ENCODE measurements around the gene FLYWCH1.

Gene FLYWCH1

DNA sequence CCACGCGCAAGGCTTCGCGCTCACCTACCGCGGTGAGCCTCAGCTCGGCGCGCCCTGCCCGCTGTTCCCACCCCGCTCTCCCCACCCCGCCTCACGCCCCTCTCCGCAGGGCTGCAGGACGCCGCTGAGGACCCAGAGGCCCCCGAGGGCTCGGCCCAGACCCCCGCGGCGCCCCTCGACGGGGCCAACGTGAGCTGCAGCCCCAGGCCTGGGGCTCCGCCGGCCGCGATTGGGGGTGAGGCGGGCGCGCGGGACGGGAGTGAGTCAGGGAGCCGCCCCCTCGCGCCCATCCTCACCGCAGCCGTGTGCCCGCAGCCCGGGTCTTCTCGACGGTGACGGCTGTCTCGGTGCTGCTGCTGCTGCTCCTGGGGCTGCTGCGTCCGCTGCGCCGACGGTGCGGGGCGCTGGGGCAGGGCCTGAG lies 55.5 kb downstream of the FLYWCH1 start:
- no peak for DNase-seq (ENCODE audit: low read depth in 1 of 2, low spot score in 1 of 2)

DNA sequence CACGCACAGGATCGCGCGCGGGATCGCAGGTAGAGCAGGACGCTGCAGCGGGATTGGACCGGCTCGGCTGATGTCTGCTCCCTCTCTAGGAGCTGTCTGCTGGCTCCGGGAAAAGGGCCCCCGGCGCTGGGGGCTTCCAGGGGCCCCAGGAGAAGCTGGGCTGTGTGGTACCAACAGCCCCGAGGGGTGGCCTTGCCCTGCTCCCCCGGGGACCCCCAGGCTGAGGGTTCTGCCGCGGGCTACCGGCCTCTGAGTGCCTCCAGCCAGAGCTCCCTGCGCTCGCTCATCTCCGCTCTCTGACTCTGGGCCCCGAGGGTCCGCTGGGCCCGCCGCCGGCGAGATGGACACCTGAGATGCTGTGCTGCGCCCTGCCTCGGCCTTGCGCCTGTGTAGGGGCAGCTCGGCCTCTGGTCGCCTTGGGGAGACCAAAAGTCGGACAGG lies 56.0 kb downstream of the FLYWCH1 start:
- DNase-seq (ENCODE audit: low read depth in 1 of 2, low spot score in 1 of 2), result no peak

DNA sequence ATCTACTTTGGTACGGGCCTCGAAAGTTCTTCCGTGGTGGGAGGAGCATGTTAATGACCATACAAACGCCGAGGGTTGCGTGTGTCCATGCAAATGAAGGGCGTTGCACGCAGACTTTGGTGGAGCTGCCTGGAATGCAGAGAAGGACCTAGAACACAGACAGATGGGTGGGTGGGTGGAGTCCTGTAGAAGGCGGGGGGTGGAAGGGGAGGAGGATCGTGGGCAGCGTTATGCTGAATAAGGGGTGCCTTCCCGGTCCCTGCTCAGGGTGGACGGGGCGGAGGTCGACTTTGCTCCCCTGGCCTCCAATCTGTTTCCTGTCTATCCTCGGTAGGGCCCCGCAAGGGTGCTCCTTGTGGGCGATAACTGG lies 56.6 kb downstream of the FLYWCH1 start:
- DNase-seq (ENCODE audit: low read depth in 1 of 2, low spot score in 1 of 2), result no peak

DNA sequence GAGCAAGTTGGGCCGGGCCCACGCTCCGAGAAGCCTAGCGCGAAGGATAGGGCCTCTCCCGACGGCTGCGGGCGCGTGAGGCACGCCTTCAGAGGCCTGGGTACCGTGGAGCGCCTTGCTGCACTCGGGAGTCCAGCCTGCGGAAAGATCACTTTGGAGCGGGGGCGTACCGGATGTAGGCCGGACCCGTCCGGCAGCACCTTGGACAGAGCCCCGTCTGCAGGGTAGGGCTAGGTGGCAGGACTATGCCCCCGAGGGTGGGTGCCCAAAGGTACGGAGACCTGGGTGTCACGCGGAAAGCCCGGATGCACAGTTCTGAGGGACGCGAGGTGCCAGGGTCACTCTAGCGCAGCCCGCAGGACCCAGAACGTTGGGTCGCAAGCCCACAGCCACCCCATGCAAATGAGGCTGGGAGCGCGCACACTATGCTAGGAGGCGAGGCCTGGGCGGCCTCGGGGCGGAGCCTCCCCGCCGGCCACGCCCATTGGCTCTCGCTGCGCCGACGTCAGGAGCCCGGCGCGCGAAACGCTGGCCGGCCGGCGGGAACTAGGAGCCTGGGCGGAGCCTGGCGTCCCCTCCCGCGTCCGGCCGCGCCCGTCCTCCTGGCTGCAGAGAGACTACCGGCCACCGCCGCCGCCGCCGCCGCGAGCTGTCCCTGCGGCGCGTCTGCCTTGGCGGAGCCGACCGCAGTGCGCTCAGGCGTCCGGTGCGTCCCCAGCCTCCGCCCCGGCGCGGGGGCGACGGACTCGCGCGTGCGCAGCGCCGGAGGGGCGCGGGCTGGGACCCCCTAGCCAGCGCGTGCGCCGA lies 57.2 kb downstream of the FLYWCH1 start, which contains the start of gene PAQR4:
PAQR4 (plus strand) TSS at position 611 of the 807 bp plus-strand sequence. CDS start 327 bp downstream, outside the sequence.
- DNase-seq (ENCODE audit: low read depth in 1 of 2, low spot score in 1 of 2), result peak; percentile 59 to 64

DNA sequence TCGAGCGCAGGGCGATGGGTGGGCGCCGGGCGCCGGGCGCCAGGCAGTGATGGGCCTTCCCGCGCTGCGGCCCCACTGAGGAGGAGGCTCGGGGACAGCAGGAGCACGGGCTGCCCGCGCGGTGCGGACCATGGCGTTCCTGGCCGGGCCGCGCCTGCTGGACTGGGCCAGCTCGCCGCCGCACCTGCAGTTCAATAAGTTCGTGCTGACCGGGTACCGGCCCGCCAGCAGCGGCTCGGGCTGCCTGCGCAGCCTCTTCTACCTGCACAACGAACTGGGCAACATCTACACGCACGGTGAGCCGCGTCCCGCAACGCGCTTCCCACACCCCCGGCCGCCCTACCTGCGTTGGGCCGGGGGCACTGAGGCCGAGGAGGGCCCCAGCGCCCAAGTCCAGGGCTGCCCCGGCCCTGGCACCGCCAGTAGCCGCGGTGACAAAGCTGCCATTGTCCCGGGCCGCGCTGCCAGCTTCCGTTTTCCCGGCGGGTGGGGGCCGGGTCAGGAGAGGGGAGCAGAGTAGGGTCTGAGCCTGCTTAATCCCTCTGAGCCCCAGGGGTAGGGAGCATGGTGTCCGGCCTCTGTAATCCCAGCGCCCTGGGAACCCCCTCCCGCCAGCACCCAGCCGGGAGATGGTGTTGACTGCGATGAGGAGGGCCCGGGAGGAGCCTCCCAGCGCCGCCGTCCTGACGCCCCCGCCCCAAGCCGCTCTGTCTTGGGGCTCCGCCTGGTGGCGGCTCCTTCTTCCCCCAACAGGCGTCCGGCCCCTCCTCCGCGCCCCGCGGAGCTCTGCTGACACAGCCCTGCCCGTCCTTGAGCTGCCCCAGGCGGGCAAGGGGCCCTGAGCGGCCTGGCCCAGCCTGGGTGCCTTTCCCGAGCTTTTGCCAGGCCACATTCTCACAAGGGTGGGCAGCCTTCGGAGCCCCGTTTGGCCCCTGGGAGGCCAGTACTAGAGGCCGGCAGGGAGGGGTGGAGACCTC lies 58.1 kb downstream of the FLYWCH1 start:
- peak; percentile 55 to 59 for DNase-seq (ENCODE audit: low read depth in 1 of 2, low spot score in 1 of 2)

DNA sequence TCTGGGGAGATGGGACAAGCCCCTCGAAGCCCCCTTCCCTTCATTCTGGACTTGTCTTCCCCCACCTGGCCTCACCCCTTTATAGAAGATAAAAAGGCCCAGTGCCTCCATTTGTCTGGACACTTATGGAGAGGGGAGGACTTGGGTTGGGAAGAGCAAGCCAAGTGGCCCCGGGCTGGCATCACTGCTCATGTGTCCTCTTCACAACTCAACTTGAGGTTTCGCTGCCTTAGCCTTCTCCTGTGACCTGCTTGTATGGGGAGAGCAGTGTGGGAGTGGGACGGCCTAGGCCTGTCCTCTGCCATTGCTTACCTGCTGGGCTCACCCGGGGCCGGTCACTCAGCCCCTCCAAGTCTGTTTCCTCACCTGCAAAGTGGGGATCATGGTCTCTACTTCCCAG lies 58.8 kb downstream of the FLYWCH1 start:
- DNase-seq (ENCODE audit: low read depth in 1 of 2, low spot score in 1 of 2), result no peak

DNA sequence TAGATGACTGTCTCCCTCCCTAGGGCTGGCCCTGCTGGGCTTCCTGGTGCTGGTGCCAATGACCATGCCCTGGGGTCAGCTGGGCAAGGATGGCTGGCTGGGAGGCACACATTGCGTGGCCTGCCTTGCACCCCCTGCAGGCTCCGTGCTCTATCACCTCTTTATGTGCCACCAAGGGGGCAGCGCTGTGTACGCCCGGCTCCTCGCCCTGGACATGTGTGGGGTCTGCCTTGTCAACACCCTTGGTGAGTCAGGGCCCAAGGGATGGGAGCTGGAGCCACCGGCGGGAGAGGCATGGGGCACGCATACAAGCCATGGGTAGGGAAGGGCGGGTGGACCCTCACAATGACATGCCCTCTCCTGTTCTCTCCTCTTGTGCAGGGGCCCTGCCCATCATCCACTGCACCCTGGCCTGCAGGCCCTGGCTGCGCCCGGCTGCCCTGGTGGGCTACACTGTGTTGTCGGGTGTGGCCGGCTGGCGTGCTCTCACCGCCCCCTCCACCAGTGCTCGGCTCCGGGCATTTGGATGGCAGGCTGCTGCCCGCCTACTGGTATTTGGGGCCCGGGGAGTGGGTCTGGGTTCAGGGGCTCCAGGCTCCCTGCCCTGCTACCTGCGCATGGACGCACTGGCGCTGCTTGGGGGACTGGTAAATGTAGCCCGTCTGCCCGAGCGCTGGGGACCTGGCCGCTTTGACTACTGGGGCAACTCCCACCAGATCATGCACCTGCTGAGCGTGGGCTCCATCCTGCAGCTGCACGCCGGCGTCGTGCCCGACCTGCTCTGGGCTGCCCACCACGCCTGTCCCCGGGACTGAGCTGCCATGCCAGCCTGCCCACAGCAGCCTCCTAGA lies 59.6 kb downstream of the FLYWCH1 start:
- no peak for DNase-seq (ENCODE audit: low read depth in 1 of 2, low spot score in 1 of 2)

DNA sequence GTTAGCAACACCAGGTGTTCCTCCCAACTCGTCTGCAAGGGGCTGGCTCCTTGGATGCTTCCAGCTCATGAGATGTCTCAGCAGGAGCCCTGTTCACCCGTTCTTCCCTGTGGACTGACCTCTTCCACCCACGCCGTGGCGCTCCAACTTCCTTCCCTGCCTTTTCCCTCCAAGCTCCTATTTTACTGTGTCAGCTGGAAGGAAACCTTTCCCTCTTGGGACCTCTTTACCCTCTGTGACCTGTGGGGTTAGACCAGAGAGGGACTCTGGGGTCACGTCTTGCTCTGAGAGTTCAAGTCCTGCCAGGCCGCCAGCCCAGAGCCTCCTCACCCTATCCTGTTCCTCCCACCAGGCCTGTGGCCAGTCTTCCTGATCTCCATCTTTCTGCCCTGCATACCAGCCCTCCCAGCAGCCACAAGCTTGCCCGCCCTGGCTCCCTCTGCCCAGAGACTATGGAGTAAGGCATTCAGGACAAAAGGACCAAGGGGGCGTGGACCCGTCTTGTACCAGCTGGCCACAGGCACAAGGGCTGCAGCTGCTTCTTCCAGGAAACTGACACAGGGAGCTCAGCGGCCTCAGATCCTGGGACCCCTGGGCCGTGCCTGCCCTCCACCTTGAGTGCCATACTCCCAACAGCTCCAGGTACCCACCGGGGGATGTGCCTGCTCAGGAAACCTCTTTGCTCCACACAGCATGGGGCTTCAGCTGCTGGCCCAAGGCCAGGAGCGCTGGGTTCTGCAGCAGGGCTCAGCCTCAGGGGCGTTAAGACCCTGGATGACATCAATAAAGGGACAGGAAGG lies 60.5 kb downstream of the FLYWCH1 start:
- no peak for DNase-seq (ENCODE audit: low read depth in 1 of 2, low spot score in 1 of 2)

DNA sequence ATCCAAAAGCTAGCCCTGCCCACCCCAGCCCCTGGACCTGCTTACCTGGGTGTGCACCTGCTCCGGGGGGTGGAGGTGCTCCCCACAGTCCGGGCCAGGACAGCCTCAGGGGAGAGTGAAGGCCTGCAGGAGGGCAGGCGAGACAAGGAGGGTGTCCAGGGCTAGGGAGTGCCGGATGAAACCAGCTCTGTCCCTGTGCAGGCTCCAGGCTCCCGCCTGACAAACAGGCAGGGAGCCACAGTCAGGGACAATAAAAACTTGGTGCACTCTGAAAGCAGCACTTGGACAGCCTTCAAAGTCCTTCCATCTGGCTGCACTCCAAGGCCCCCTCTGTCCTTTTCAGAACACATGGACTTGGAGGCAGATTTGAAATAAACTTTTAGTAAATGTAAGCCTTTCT lies 61.4 kb downstream of the FLYWCH1 start:
- no peak for DNase-seq (ENCODE audit: low read depth in 1 of 2, low spot score in 1 of 2)

DNA sequence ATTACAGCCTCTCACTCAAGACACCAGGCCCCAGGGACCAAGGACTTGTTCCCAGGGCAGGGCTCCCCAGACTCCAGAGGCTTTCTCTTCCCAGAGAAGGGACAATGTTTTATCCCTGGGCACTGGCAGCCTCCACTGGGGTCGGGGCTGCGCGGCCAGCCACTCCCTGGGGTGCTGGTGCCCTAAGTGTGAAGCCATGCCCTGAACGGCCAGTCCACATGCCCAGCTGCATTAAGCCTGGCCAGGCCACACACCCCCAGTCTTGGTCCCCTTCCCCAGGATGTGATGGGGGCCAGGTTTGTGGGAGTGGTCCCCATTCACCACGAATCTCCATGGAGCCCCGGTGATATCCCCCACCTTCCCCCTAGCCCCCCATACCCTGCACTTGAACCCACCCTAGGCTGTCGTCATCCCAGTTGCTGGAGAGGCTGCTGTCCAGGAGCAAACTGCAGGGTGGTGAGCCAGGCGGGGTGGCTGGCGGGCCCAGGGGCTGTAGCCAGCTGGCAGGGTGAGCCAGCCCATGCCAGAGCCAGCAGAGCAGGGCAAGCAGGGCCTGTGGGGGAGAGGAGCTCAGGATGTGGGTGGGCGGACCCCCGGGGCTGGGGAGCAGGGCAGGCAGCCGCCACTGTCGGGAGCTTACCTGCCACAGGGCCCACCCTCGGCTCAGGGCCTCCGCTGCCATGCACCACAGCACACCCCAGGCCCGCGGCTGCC lies 62.0 kb downstream of the FLYWCH1 start:
- DNase-seq (ENCODE audit: low read depth in 1 of 2, low spot score in 1 of 2), result no peak

DNA sequence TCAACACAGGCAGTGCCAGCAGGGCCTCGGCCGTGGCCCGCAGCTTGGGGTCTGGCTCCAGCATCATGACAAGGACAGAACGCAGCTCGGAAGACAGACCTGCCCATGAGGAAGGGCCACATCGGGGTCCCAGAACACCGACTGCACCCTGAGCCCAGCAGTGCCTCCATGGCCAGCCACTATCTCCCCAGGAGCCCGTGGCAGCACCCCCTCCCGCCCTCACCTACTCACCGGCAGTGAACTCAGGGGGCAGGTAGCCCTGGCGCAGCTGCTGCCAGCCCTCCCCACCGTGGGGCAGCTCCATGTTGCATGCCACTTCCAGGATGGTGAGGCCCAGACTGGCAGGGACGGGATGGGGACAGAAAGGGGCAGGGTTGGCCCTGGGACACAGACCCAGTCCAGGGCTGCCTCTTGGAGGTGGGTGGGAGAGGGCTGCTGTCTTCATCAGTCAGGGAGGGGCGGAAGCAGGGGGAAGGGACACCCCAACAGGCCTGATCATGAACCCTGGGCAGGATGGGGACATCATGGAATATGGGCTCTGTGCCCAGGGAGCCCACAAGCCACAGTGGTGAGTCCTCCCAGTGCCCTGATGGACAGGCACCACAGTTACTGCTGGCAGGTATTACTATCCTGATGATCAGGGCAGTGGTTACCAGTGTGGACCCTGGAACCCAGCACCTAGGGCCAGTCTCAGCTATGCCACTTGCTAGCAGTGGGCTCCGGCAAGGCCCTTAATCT lies 62.8 kb downstream of the FLYWCH1 start:
- DNase-seq (ENCODE audit: low read depth in 1 of 2, low spot score in 1 of 2), result no peak

DNA sequence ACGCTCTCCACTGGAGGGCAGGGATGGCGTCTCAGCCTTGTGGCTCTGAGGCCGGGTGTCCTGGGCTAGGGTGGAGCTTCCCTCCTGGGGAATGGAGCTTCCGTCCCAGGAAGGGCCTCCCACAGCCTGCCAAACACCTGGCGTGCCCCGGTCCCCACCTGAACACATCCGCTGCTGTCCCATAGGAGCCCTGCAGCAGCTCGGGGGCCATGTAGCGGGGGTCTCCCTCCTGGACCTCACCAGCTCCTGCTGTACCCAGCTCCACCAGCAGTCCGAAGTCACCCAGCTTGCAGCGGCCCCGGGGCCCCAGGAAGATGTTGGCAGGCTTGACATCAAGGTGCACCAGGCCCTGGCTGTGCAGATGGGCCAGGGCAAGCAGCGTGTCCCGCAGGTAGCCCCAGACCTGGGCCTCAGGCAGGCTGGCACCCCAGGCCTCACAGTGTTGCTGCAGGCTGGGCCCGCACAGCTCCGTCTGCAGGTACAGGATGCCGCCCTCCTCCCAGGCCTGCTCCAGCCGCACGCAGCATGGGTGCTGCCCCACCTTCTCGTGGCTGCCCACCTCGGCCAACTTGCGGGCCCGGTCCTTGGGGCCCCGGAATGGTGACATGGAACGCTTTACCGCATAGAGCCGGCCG lies 63.5 kb downstream of the FLYWCH1 start:
- no peak for DNase-seq (ENCODE audit: low read depth in 1 of 2, low spot score in 1 of 2)

DNA sequence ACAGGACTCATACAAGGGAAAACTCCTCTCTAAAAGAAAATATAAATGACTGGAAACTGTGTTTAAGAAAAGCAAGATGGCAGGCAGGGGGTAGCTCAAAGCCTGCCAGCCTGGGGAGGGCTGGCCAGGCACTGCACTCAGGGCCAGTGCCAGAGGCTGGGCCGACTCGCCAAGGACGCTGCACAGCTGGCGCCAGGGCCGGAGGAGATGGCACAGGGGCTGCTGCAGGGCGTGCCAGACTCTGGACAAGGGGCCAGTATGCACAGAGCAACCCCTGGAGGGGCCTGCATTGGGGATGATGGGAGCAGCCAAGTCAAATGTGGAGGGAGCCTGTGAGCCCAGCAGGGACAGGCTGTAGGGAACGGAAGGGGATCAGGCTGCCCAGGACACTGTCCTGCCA lies 64.5 kb downstream of the FLYWCH1 start:
- no peak for DNase-seq (ENCODE audit: low read depth in 1 of 2, low spot score in 1 of 2)

DNA sequence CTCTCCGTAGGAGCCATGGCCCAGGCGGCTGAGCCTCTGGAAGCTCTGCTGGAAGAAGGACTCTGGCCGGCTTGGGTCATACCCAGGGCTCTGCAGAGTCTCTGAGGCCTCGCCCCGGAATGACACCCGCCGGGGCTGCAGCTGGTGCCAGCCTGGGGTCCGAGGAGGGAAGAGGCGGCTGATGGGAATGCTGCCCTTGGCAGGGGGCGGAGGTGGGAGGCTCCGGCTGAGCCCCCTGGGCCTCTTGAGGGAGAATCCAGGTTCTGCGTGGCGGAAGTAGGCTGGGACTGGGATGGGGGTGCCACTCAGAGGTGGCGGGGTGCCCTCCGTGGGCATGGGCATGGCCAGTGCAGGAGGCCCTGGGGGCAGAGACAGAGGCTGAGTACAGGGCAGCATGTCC lies 64.9 kb downstream of the FLYWCH1 start:
- DNase-seq (ENCODE audit: low read depth in 1 of 2, low spot score in 1 of 2), result no peak

DNA sequence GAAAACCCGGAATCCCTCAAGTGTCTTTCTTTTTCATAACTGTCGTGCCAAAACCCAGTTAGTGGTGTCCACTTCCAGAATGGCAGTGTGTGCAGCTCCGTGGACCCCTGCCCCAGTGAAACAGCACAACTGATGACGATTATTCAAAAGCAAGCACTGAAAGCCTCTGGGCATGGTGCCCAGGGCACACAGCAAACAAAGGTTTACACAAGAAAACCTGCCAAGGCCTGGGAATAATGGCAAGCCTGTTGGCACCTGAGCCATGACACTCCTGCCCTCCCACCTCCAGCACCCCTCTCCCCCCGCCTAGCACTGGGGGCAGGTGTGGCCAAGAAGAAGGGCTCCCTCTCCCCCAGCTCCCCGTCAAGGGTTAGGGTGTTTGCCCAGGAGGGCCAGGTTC lies 65.7 kb downstream of the FLYWCH1 start:
- DNase-seq (ENCODE audit: low read depth in 1 of 2, low spot score in 1 of 2), result no peak

DNA sequence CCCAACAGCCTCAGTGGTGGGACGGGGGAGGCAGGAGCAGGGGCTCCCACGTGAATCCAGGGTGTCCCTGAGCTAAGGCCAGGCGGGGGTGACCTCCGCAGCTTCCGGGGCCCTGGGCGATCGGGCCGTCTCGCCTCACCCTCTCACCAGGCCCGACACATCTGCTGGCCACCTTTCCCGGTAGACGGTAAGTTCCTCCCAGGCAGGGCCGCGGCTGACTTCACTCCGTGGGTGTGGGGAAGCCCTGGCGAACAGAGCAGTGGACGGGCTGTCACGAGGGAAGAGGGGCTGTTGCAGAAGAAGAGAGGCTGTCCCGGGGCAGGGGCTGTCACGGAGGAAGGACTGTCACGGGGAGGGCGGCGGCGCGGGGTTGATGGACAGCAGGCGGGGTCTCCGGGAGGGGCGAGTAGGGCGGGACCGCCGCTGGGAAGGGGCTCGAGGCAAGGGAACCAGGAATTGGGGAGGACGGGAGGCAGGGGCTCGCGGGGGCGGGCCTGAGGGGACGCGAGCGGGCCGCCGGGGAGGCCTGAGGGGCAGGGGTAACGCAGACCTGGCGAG lies 68.0 kb downstream of the FLYWCH1 start:
- DNase-seq (ENCODE audit: low read depth in 1 of 2, low spot score in 1 of 2), result no peak

DNA sequence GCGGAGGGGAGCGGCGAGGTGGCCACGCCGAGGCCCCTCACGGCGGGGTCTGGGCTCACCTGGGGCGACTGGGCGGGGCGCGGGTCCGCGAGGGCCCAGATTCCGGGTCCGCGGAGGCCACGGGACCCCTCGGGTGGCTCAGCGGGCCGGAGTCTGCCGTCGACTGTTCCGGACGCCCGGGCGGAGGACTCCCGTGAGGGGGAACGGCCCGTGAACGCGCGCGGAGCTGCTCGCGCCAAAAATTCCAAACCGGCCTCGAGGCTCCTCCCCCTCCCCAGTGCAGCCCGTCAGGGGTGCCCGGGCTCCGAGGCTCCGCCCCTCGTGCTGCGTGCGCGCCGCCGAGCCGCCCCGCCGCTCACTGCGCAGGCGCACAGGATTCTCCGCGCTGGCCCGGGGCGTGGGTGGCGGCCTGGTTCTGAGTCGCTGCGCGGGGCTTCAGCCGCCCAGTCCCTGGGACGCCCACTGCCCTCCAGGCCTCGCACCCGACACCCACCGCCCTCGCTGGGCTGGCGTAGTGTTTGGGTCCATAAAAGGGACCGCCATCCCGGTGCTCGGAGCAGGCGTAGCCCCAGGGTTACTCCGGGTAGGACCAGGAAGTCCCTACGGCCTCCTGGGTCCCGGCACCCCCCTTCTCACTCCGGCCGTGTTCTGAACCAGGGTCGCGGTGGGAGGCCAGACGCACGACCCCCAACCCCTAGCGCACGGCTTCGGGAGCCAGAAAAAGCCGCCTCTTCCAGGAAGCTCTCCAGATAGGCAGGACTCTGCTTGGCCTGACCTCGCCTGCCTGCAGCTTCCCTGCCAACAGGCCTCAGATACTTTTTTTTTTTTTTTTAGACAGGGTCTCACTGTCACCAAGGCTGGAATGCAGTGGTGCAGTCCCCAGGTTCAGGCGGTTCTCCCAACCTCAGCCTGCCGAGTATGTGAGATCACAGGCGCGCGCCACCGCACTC lies 68.8 kb downstream of the FLYWCH1 start, which contains the start of gene PKMYT1:
PKMYT1 (minus strand) TSS at position 220 of the 950 bp plus-strand sequence. CDS start 789 bp downstream, outside the sequence.
- DNase-seq (ENCODE audit: low read depth in 1 of 2, low spot score in 1 of 2), result peak; percentile 89 to 94

All from activated CD4-positive, alpha-beta T cell treated with anti-CD3 and anti-CD28 coated beads, Interleukin-2, amount 50 U/mL, for 24 hours (primary cell).